SK-N-SH treated with all-trans-retinoic acid at 6 μM for 48 hours (cell line): ENCODE measurements around the gene ZSCAN1.

ENCODE experiments used
- ATAC-seq: fragments of 200-7000 bp; cut with Tn5 transposase; 3 replicates; pipeline ENCODE4 v1.9.1; 2020; ENCODE audit warnings: mild to moderate bottlenecking, moderate library complexity
- ARNTL ChIP-seq: fragments of 450-650 bp; formaldehyde crosslinking; IDR thresholded peaks from 2 replicates; pipeline ENCODE4 v1.5.0; 2020; ENCODE audit warnings: low read depth, mild to moderate bottlenecking, moderate library complexity, borderline replicate concordance
- BACH2 ChIP-seq: fragments of 250-450 bp; sonication (Bioruptor Pico); IDR thresholded peaks from 2 replicates; pipeline ENCODE4 v1.9.0; 2021; ENCODE audit warnings: mild to moderate bottlenecking, borderline replicate concordance
- CREB5 ChIP-seq: fragments of 250-450 bp; sonication (Bioruptor Pico); IDR thresholded peaks from 2 replicates; pipeline ENCODE4 v1.5.1; 2020; ENCODE audit warnings: low read depth, mild to moderate bottlenecking, moderate library complexity
- CSDC2 ChIP-seq: fragments of 250-450 bp; sonication (Bioruptor Pico); IDR thresholded peaks from 2 replicates; pipeline ENCODE4 v1.5.0; 2020; ENCODE audit warnings: mild to moderate bottlenecking, moderate library complexity
- ESRRG ChIP-seq: fragments of 250-450 bp; sonication (Bioruptor Pico); IDR thresholded peaks from 2 replicates; pipeline ENCODE4 v1.6.1; 2021; ENCODE audit warnings: mild to moderate bottlenecking
- GLIS3 ChIP-seq: fragments of 250-450 bp; sonication (Bioruptor Pico); IDR thresholded peaks from 2 replicates; pipeline ENCODE4 v1.5.0; 2020; ENCODE audit warnings: mild to moderate bottlenecking, moderate library complexity
- OSR1 ChIP-seq: fragments of 250-450 bp; sonication (Bioruptor Pico); IDR thresholded peaks from 2 replicates; pipeline ENCODE4 v1.8.0; 2022; ENCODE audit warnings: moderate library complexity, mild to moderate bottlenecking, inconsistent platforms
- PATZ1 ChIP-seq: fragments of 250-450 bp; sonication (Bioruptor Pico); IDR thresholded peaks from 2 replicates; pipeline ENCODE4 v1.8.0; 2020; ENCODE audit warnings: mild to moderate bottlenecking, moderate library complexity, borderline replicate concordance
- POU6F1 ChIP-seq: fragments of 250-450 bp; sonication (Bioruptor Pico); IDR thresholded peaks from 2 replicates; pipeline ENCODE4 v1.8.0; 2021; ENCODE audit warnings: low read depth, mild to moderate bottlenecking, moderate library complexity, borderline replicate concordance
- PPARA ChIP-seq: fragments of 250-450 bp; sonication (Bioruptor Pico); IDR thresholded peaks from 2 replicates; pipeline ENCODE4 v1.5.0; 2020; ENCODE audit warnings: mild to moderate bottlenecking, borderline replicate concordance
- RARB ChIP-seq: fragments of 250-450 bp; sonication (Bioruptor Pico); IDR thresholded peaks from 2 replicates; pipeline ENCODE4 v1.8.0; 2021; ENCODE audit warnings: mild to moderate bottlenecking, moderate library complexity
- SNAI2 ChIP-seq: fragments of 250-450 bp; sonication (Bioruptor Pico); IDR thresholded peaks from 2 replicates; pipeline ENCODE4 v1.5.0; 2020; ENCODE audit warnings: mild to moderate bottlenecking, moderate library complexity
- TOX ChIP-seq: fragments of 250-450 bp; sonication (Bioruptor Pico); IDR thresholded peaks from 2 replicates; pipeline ENCODE4 v1.8.0; 2021; ENCODE audit warnings: mild to moderate bottlenecking, moderate library complexity, borderline replicate concordance
- ZC3H10 ChIP-seq: fragments of 250-450 bp; sonication (Bioruptor Pico); IDR thresholded peaks from 2 replicates; pipeline ENCODE4 v1.5.1; 2021; ENCODE audit warnings: mild to moderate bottlenecking, moderate library complexity
- ZFP3 ChIP-seq: fragments of 250-450 bp; sonication (Bioruptor Pico); IDR thresholded peaks from 2 replicates; pipeline ENCODE4 v1.5.0; 2020; ENCODE audit warnings: mild to moderate bottlenecking, moderate library complexity
- ZFP30 ChIP-seq: fragments of 450-650 bp; formaldehyde crosslinking; IDR thresholded peaks from 2 replicates; pipeline ENCODE4 v1.5.0; 2022; ENCODE audit warnings: mild to moderate bottlenecking, moderate library complexity
- ZNF565 ChIP-seq: fragments of 450-650 bp; formaldehyde crosslinking; conservative IDR thresholded peaks from 2 replicates; pipeline ENCODE4 v1.5.0; 2020; ENCODE audit warnings: low read depth, mild to moderate bottlenecking, moderate library complexity
- ZNF70 ChIP-seq: fragments of 450-650 bp; formaldehyde crosslinking; IDR thresholded peaks from 2 replicates; pipeline ENCODE4 v1.5.0; 2020; ENCODE audit warnings: mild to moderate bottlenecking, moderate library complexity

The ZSCAN1 gene

GRCh38 chr19:58097349-58097748, 63.5 kb downstream of the ZSCAN1 start:
- TF ChIP-seq ZFP30 (CRISPR knock-in tag) (no peak), ESRRG (CRISPR knock-in tag) (no peak), RARB (CRISPR knock-in tag) (no peak), GLIS3 (CRISPR knock-in tag) (no peak), PATZ1 (CRISPR knock-in tag) (no peak), BACH2 (CRISPR knock-in tag) (no peak), SNAI2 (CRISPR knock-in tag) (no peak), ZNF70 (CRISPR knock-in tag) (no peak)
- ATAC-seq: no peak

- TF ChIP-seq OSR1 (CRISPR knock-in tag): no peak
- TF ChIP-seq PATZ1 (CRISPR knock-in tag): no peak
- no peak for TF ChIP-seq ZFP30 (CRISPR knock-in tag)
- TF ChIP-seq, all 23 proteins: peak for 0
- ATAC-seq: peak; percentile 98
These were observed 64.2 kb downstream of the ZSCAN1 start, which contains the start of gene ZSCAN18 for GRCh38 chr19:58097781-58098681. ZSCAN18 (minus strand) TSS chr19:58098231; CDS start chr19:58090267, 7,964 bp downstream.

GRCh38 chr19:58098682-58098998, 64.8 kb downstream of the ZSCAN1 start:
- ATAC-seq: no peak
- no peak for TF ChIP-seq PPARA (CRISPR knock-in tag)
- no peak for TF ChIP-seq ZNF565 (CRISPR knock-in tag)
- TF ChIP-seq TOX: no peak
- TF ChIP-seq ZFP3 (CRISPR knock-in tag): no peak
- no peak for TF ChIP-seq CREB5 (CRISPR knock-in tag)
- no peak for TF ChIP-seq ARNTL (CRISPR knock-in tag)
- no peak for TF ChIP-seq SNAI2 (CRISPR knock-in tag)
- no peak for TF ChIP-seq ESRRG (CRISPR knock-in tag)
- TF ChIP-seq POU6F1: no peak
- TF ChIP-seq OSR1 (CRISPR knock-in tag): no peak
- no peak for TF ChIP-seq ZC3H10 (CRISPR knock-in tag)
- TF ChIP-seq RARB (CRISPR knock-in tag): no peak
- no peak for TF ChIP-seq ZFP30 (CRISPR knock-in tag)
- TF ChIP-seq CSDC2: no peak
- no peak for TF ChIP-seq BACH2 (CRISPR knock-in tag)
- TF ChIP-seq GLIS3 (CRISPR knock-in tag): no peak
